ENCODE data around the gene CLCN6.

GRCh38 chr1:11855430-11855829 lies 49.4 kb downstream of the CLCN6 start:
- TF ChIP-seq RFX5 (IDR thresholded peaks at IDR 0.05; ENCODE audit: low read depth, low read length) (no peak), E2F8 (IDR thresholded peaks at IDR 0.05; ENCODE audit: low read depth, partially characterized antibody) (no peak)
